Gastroesophageal sphincter (tissue), 3 donors: Measurements from ENCODE around the gene GLUL.

Source experiments
- CTCF ChIP-seq, 4 experiments: fragments of 200-600 bp in 2 of 4; fragments of 450-650 bp in 2 of 4; sonication (generic) in 1 of 4; IDR thresholded peaks; one replicate each; pipeline ENCODE4 v1.5.1; 2017 to 2019; ENCODE audit warnings: antibody characterized with exemption in 4 of 4, mild to moderate bottlenecking in 2 of 4, moderate library complexity in 2 of 4
- POLR2AphosphoS5 ChIP-seq: sonication (generic); formaldehyde crosslinking; IDR thresholded peaks from one replicate; pipeline ENCODE4 v1.6.1; 2017; ENCODE audit warnings: antibody characterized with exemption

- TF ChIP-seq POLR2AphosphoS5: no peak
- no peak for TF ChIP-seq CTCF (IDR thresholded peaks at IDR 0.05)
Observed at GRCh38 chr1:182410138-182410537, 18.5 kb upstream of the GLUL start.
